Sigmoid colon (tissue), 7 donors: Measurements from ENCODE around the gene PRKAG3. TPM values are rescaled to one million over a fixed set of nuclear protein-coding genes. Genes with fewer than 3 reads are reported as not detected.

ENCODE experiments used
- DNase-seq: peaks from one replicate; pipeline ENCODE4 v3.0.0-alpha.2; 2019
- H3K27ac ChIP-seq, 4 donors: fragments of 200-600 bp; sonication (generic); one replicate each; pipeline ENCODE4 v1.5.1; 2016 to 2019; ENCODE audit warnings: mild to moderate bottlenecking in 1 of 4
- H3K27me3 ChIP-seq, 3 donors: fragments of 200-600 bp; sonication (generic); one replicate each; pipeline ENCODE4 v1.5.1; 2019; ENCODE audit warnings: mild to moderate bottlenecking in 1 of 3
- H3K36me3 ChIP-seq, 4 donors: fragments of 200-600 bp; sonication (generic); one replicate each; pipeline ENCODE4 v1.5.1; 2016 to 2019
- H3K4me1 ChIP-seq, 4 donors: fragments of 200-600 bp; sonication (generic); one replicate each; pipeline ENCODE4 v1.5.1; 2017 to 2019
- H3K4me3 ChIP-seq, 4 donors: fragments of 200-600 bp; sonication (generic); one replicate each; pipeline ENCODE4 v1.5.1; 2017 to 2019; ENCODE audit warnings: mild to moderate bottlenecking in 2 of 4, moderate library complexity in 1 of 4
- H3K9me3 ChIP-seq, 4 donors: fragments of 200-600 bp in 3 of 4; sonication (generic) in 3 of 4; one replicate each; pipeline versions ENCODE4 v1.5.1 to v1.6.1; 2013 to 2019
- CTCF ChIP-seq, 4 experiments: fragments of 450-650 bp in 3 of 4; fragments of 200-600 bp in 1 of 4; IDR thresholded peaks; one replicate each; pipeline ENCODE4 v1.5.1; 2016 to 2019; ENCODE audit warnings: antibody characterized with exemption in 4 of 4, mild to moderate bottlenecking in 3 of 4, moderate library complexity in 2 of 4
- EP300 ChIP-seq, 4 donors: sonication (generic); formaldehyde crosslinking; IDR thresholded peaks; one replicate each; pipeline ENCODE4 v1.6.1; 2017; ENCODE audit warnings: antibody characterized with exemption in 4 of 4
- POLR2A ChIP-seq, 2 donors: fragments of 450-650 bp; IDR thresholded peaks; one replicate each; pipeline ENCODE4 v1.6.1; 2016; ENCODE audit warnings: antibody characterized with exemption in 2 of 2, mild to moderate bottlenecking in 2 of 2, moderate library complexity in 2 of 2
- POLR2AphosphoS5 ChIP-seq, 4 donors: sonication (generic); formaldehyde crosslinking; IDR thresholded peaks; one replicate each; pipeline ENCODE4 v1.6.1; 2017; ENCODE audit warnings: antibody characterized with exemption in 4 of 4
- WGBS, 2 donors: extraction: QIAGEN DNeasy Blood & Tissue Kit; methylation state at CpG; one replicate each; pipeline ENCODE4 v1.1.7; 2013; 5-methylcytosine and 5-hydroxymethylcytosine counted together
- intact Hi-C: fragments of 100-400 bp; cut with DNase I; formaldehyde crosslinking; loops from one replicate; pipeline ENCODE4 v1.15.1; 2023
- polyA plus RNA-seq, 3 donors: library from polyadenylated mRNA; stranded (reverse); fragments of 200-250 nt; gene quantifications; one replicate each; pipeline ENCODE4 v1.2.3, GENCODE V29; 2013
- total RNA-seq, 4 donors: library from RNA; depleted of rRNA; stranded (reverse); fragments of >200 nt; gene quantifications; one replicate each; pipeline ENCODE4 v1.1.0, GENCODE V29; 2016
- donor health status: healthy with polysubstance abuse.
- donor health status: Bipolar disorder and iron deficiency.
- donor health status: healthy.

The PRKAG3 gene
- total and polyA plus RNA-seq, 7 donors = not detected

GRCh38 chr2:218871345-218872302 is 40.0 kb upstream of the PRKAG3 start:
- TF ChIP-seq EP300 (IDR thresholded peaks at IDR 0.05) (no peak), CTCF (IDR thresholded peaks at IDR 0.05) (no peak), POLR2A (IDR thresholded peaks at IDR 0.05) (no peak), POLR2AphosphoS5 (IDR thresholded peaks at IDR 0.05) (no peak)
- intact Hi-C loops = no loop called here
- H3K27ac ChIP-seq = no peak overlapping the region
- no peaks in the 10 kb centered on the region for H3K9me3 ChIP-seq
- H3K4me1 ChIP-seq = peaks cover 0 to 20% (median 17%) of the 10 kb centered on the region in 4 donors
- H3K36me3 ChIP-seq = no peaks in the 10 kb centered on the region
- H3K4me3 ChIP-seq = peak overlapping the region in 2 of 4 donors; percentile 28 to 30
- peaks cover 28 to 98% (median 67%) of the 10 kb centered on the region in 3 donors for H3K27me3 ChIP-seq
- WGBS, 2 donors = 2 to 4% methylated on average over 60 of the region's 60 CpGs
- no peak for DNase-seq

DNA sequence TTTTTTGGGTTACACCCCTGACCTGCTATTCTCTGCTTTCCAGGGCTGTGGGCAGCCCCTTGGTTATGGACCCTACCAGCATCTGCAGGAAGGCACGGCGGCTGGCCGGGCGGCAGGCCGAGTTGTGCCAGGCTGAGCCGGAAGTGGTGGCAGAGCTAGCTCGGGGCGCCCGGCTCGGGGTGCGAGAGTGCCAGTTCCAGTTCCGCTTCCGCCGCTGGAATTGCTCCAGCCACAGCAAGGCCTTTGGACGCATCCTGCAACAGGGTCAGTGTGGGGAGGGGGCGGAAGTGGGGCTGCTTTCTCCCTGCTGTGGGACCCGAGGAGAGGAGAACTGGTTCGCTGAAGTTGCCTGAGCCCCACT is 39.4 kb upstream of the PRKAG3 start:
- Histone ChIP-seq H3K4me3 (peak overlapping the region in 2 of 4 donors; percentile 28 to 30), H3K27me3 (peaks cover 30 to 99% (median 63%) of the 10 kb centered on the region in 3 donors)

GRCh38 chr2:218869064-218869463 is 37.5 kb upstream of the PRKAG3 start:
- no peak for DNase-seq
- H3K4me1 ChIP-seq = peaks cover 0 to 20% (median 17%) of the 10 kb centered on the region in 4 donors
- no peak for TF ChIP-seq POLR2AphosphoS5 (IDR thresholded peaks at IDR 0.05)
- TF ChIP-seq CTCF (IDR thresholded peaks at IDR 0.05) = no peak
- TF ChIP-seq POLR2A (IDR thresholded peaks at IDR 0.05) = no peak
- no peak for TF ChIP-seq EP300 (IDR thresholded peaks at IDR 0.05)
- intact Hi-C loops = no loop called here
- H3K36me3 ChIP-seq = no peaks in the 10 kb centered on the region
- no peaks in the 10 kb centered on the region for H3K9me3 ChIP-seq
- H3K27me3 ChIP-seq = peaks cover 29 to 99% (median 62%) of the 10 kb centered on the region in 3 donors
- no peak overlapping the region for H3K27ac ChIP-seq
- H3K4me3 ChIP-seq = no peak overlapping the region
- WGBS, 2 donors = 81 to 87% methylated on average over 9 of the region's 9 CpGs

More for the DNA sequence above, 39.4 kb upstream of the PRKAG3 start:
- TF ChIP-seq POLR2AphosphoS5 (IDR thresholded peaks at IDR 0.05) = no peak
- no peak for TF ChIP-seq POLR2A (IDR thresholded peaks at IDR 0.05)
- no peak for TF ChIP-seq CTCF (IDR thresholded peaks at IDR 0.05)
- no peak for TF ChIP-seq EP300 (IDR thresholded peaks at IDR 0.05)
- no peaks in the 10 kb centered on the region for H3K9me3 ChIP-seq
- intact Hi-C loops = no loop called here
- no peak overlapping the region for H3K27ac ChIP-seq
- 5 to 8% methylated on average over 18 of the region's 18 CpGs for WGBS, 2 donors
- no peaks in the 10 kb centered on the region for H3K36me3 ChIP-seq
- peaks cover 0 to 20% (median 17%) of the 10 kb centered on the region in 4 donors for H3K4me1 ChIP-seq
- no peak for DNase-seq

DNA sequence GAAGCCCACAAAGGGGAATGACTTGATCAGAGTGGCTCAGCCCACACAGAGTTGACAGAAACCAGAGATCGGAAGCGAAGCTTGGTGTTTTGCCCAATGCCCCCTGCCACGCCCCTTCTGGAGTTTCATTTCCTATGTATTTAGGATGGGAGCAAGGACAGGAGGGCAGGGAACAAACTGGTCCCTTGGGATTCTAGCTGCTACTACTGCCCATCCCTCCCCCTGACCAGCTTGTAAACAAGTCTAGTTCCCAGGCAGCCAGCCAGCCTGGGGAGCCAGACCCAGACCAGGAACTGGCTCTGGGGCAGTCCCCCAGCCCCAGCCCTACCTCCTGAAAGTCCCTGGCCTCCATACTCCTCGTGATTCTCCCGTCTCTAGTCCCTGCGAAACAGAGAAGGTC is 36.3 kb upstream of the PRKAG3 start:
- DNase-seq = no peak
- Histone ChIP-seq H3K27ac (no peak overlapping the region), H3K4me3 (no peak overlapping the region), H3K27me3 (peaks cover 24 to 99% (median 60%) of the 10 kb centered on the region in 3 donors), H3K36me3 (no peaks in the 10 kb centered on the region), H3K4me1 (peaks cover 0 to 12% (median 11%) of the 10 kb centered on the region in 4 donors), H3K9me3 (no peaks in the 10 kb centered on the region)
- no peak for TF ChIP-seq POLR2AphosphoS5 (IDR thresholded peaks at IDR 0.05)
- TF ChIP-seq CTCF (IDR thresholded peaks at IDR 0.05) = no peak
- no peak for TF ChIP-seq POLR2A (IDR thresholded peaks at IDR 0.05)
- no peak for TF ChIP-seq EP300 (IDR thresholded peaks at IDR 0.05)
- intact Hi-C loops = no loop called here
- WGBS, 2 donors = 51 to 58% methylated on average over 6 of the region's 6 CpGs
